Ovary (tissue), 9 donors: ENCODE measurements around the gene PLA2G4F. TPM values are rescaled to one million over a fixed set of nuclear protein-coding genes. Genes with fewer than 3 reads are reported as not detected.

Experiments used
- DNase-seq, 5 donors: peaks; one replicate each; pipeline ENCODE4 v3.0.0-alpha.2; 2019 to 2020
- H3K27ac ChIP-seq, 2 donors: fragments of 200-600 bp; one replicate each; pipeline versions ENCODE4 v1.5.1 to v1.8.0; 2019 to 2022
- H3K27me3 ChIP-seq: fragments of 200-600 bp; one replicate; pipeline ENCODE4 v1.8.0; 2022
- H3K36me3 ChIP-seq: fragments of 200-600 bp; sonication (generic); one replicate; pipeline ENCODE4 v1.5.1; 2019
- H3K4me1 ChIP-seq: one replicate; pipeline ENCODE4 v1.8.1; 2013; ENCODE audit warnings: mild to moderate bottlenecking, moderate library complexity; ENCODE audit not compliant: insufficient read depth
- H3K4me3 ChIP-seq: fragments of 200-600 bp; sonication (generic); one replicate; pipeline ENCODE4 v1.5.1; 2017
- H3K9me3 ChIP-seq, 2 donors: fragments of 200-600 bp in 1 of 2; sonication (generic) in 1 of 2; one replicate each; pipeline versions ENCODE4 v1.5.1 to v1.8.1; 2013 to 2019; ENCODE audit warnings: mild to moderate bottlenecking in 1 of 2, moderate library complexity in 1 of 2
- EP300 ChIP-seq: sonication (generic); formaldehyde crosslinking; IDR thresholded peaks from one replicate; pipeline ENCODE4 v1.6.1; 2017; ENCODE audit warnings: antibody characterized with exemption
- POLR2A ChIP-seq: fragments of 450-650 bp; IDR thresholded peaks from one replicate; pipeline ENCODE4 v1.6.1; 2017; ENCODE audit warnings: antibody characterized with exemption, mild to moderate bottlenecking, moderate library complexity
- WGBS, 3 donors: extraction: QIAGEN DNeasy Blood & Tissue Kit in 1 of 3; methylation state at CpG; one replicate each; pipeline versions ENCODE4 v1.1.5 to v1.1.7; 2013 to 2017; 5-methylcytosine and 5-hydroxymethylcytosine counted together
- intact Hi-C, 4 donors: fragments of 100-400 bp; cut with DNase I; formaldehyde crosslinking; loops; one replicate each; pipeline versions ENCODE4 v1.11.0 to v1.15.1; 2022 to 2023
- polyA plus RNA-seq, 2 donors: library from polyadenylated mRNA; stranded (reverse); fragments of 200-250 nt in 1 of 2; fragments of 350-450 nt in 1 of 2; fragmentation: Illumina TruSeq in 1 of 2; extraction: RNeasy Lipid Tissue Mini Kit (QIAGEN cat#74804) in 1 of 2; gene quantifications; one replicate each; pipeline ENCODE4 v1.2.3, GENCODE V29; 2013 to 2014
- total RNA-seq, 7 donors: library from RNA; depleted of rRNA in 2 of 7; stranded (reverse); fragments of >200 nt in 2 of 7; fragmentation: NEBNext Ultra II Directional in 3 of 7; extraction: Animal tissue kit (Norgen Biotek cat#: 25700) in 3 of 7; gene quantifications; one replicate each; pipeline versions ENCODE4 v1.1.0 to v1.2.4, GENCODE V29; 2016 to 2023
- TF ChIP-seq, protein P1 (sequence below), 3 donors: fragments of 450-650 bp in 2 of 3; fragments of 200-600 bp in 1 of 3; IDR thresholded peaks; one replicate each; pipeline versions ENCODE4 v1.5.1 to v1.8.0; 2016 to 2022; ENCODE audit warnings: antibody characterized with exemption in 3 of 3, mild to moderate bottlenecking in 1 of 3
- donor health status: DM: no; HTN: no; CAD: no; lungs with moderate emphysema.
- donor health status: DM: no; HTN: no; CAD: no.
- donor health status: Bipolar disorder and iron deficiency.
- donor health status: DM: yes; HTN: yes; CAD: no.
- donor health status: DM: no; HTN: no; CAD: no.
- donor health status: DM: yes; HTN: yes; CAD: no.

PLA2G4F gene
- total and polyA plus RNA-seq, 9 donors: 0.07 to 0.23 (median 0.17) TPM; not detected in 5

- WGBS, 3 donors: 71 to 78% (median 72%) methylated on average over 5 of the region's 5 CpGs
- TF ChIP-seq, protein P1, sequence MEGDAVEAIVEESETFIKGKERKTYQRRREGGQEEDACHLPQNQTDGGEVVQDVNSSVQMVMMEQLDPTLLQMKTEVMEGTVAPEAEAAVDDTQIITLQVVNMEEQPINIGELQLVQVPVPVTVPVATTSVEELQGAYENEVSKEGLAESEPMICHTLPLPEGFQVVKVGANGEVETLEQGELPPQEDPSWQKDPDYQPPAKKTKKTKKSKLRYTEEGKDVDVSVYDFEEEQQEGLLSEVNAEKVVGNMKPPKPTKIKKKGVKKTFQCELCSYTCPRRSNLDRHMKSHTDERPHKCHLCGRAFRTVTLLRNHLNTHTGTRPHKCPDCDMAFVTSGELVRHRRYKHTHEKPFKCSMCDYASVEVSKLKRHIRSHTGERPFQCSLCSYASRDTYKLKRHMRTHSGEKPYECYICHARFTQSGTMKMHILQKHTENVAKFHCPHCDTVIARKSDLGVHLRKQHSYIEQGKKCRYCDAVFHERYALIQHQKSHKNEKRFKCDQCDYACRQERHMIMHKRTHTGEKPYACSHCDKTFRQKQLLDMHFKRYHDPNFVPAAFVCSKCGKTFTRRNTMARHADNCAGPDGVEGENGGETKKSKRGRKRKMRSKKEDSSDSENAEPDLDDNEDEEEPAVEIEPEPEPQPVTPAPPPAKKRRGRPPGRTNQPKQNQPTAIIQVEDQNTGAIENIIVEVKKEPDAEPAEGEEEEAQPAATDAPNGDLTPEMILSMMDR (IDR thresholded peaks at IDR 0.05): no peak
- TF ChIP-seq EP300 (no peak), POLR2A (no peak)
- no peaks in the 10 kb centered on the region for H3K4me1 ChIP-seq
- intact Hi-C loops: no loop called here
- H3K36me3 ChIP-seq: no peaks in the 10 kb centered on the region
- no peak for DNase-seq
- no peak overlapping the region for H3K4me3 ChIP-seq
- no peak overlapping the region for H3K27ac ChIP-seq
- H3K9me3 ChIP-seq: no peaks in the 10 kb centered on the region
- no peaks in the 10 kb centered on the region for H3K27me3 ChIP-seq
Observed at GRCh38 chr15:42184296-42184695, 27.9 kb upstream of the PLA2G4F start.

DNA sequence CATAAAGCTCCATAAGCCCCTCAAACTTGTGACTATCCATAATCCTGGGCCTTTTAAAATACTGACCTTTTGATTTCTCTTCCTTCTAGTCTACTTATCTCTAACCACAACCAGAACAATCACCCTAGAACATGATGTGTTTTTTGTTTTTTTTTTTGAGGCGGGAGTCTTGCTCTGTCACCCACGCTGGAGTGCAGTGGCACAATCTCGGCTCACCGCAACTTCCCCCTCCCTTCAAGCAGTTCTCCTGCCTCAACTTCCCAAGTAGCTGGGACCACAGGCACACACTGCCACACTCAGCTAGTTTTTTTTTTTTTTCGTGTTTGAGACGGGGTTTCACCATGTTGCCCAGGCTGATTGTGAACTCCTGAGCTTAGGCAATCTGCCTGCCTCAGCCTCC, 26.5 kb upstream of the PLA2G4F start:
- Histone ChIP-seq H3K27ac (no peak overlapping the region), H3K36me3 (no peaks in the 10 kb centered on the region), H3K27me3 (no peaks in the 10 kb centered on the region), H3K9me3 (no peaks in the 10 kb centered on the region), H3K4me1 (no peaks in the 10 kb centered on the region), H3K4me3 (no peak overlapping the region)
- WGBS, 3 donors: 88 to 95% (median 89%) methylated on average over 6 of the region's 6 CpGs
- TF ChIP-seq POLR2A (no peak), EP300 (no peak)
- TF ChIP-seq, protein P1 (IDR thresholded peaks at IDR 0.05): no peak
- DNase-seq: no peak
- intact Hi-C loops: no loop called here

DNA sequence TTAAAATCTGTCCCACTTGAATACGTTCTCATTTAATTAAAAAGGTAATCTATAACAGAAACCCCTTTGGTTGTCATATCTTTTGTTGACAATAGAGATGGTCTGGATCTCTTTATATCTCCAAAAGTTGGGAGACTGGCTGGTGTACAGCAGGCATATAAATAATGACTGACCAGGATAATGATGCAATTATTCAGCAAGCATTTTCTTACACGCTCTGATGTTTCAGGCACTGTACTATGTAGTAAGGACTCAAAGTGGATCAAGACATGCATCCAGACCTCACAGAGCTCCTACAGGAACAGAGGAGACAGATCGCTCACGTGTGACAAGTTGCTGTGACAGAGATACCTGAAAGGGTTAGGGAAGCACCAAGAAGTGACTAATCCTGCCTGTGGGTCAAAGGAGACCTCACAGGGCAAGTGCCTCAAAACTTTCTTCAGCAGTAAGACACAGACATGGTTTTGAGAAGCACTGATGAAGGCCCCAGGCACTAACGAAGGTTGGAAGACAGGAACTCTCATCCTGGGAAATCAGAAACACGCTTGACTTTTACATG, 26.0 kb upstream of the PLA2G4F start:
- no peaks in the 10 kb centered on the region for H3K36me3 ChIP-seq
- H3K27ac ChIP-seq: no peak overlapping the region
- H3K27me3 ChIP-seq: no peaks in the 10 kb centered on the region
- no peak overlapping the region for H3K4me3 ChIP-seq
- H3K9me3 ChIP-seq: no peaks in the 10 kb centered on the region
- TF ChIP-seq POLR2A: no peak
- TF ChIP-seq, protein P1 (IDR thresholded peaks at IDR 0.05): no peak
- no peak for TF ChIP-seq EP300
- 90 to 93% (median 92%) methylated on average over 6 of the region's 6 CpGs for WGBS, 3 donors
- intact Hi-C loops: no loop called here
- no peaks in the 10 kb centered on the region for H3K4me1 ChIP-seq
- DNase-seq: no peak

- H3K27me3 ChIP-seq: no peaks in the 10 kb centered on the region
- intact Hi-C loops: no loop called here
- no peak overlapping the region for H3K27ac ChIP-seq
- DNase-seq: no peak
- H3K36me3 ChIP-seq: no peaks in the 10 kb centered on the region
- no peaks in the 10 kb centered on the region for H3K9me3 ChIP-seq
- no peaks in the 10 kb centered on the region for H3K4me1 ChIP-seq
- no peak overlapping the region for H3K4me3 ChIP-seq
- WGBS, 3 donors: 92 to 97% (median 94%) methylated on average over 2 of the region's 2 CpGs
- no peak for TF ChIP-seq EP300
- no peak for TF ChIP-seq POLR2A
- TF ChIP-seq, protein P1 (IDR thresholded peaks at IDR 0.05): no peak
Observed at GRCh38 chr15:42178056-42178455, 21.6 kb upstream of the PLA2G4F start.
